ENCODE data around the gene UBALD2.
"Not testable (repeated sequence)": the region's sequence is repeated elsewhere in the genome, so short reads cannot be mapped to it uniquely, and the experiment has no call there.

Gene UBALD2

GRCh38 chr17:76265624-76266243 is 586 bp downstream of the UBALD2 start:
- DNase-seq (ENCODE audit: low spot score), result peak; percentile 50

- DNase-seq (ENCODE audit: low spot score), result no peak
Measured at GRCh38 chr17:76266244-76266938, 1.2 kb downstream of the UBALD2 start.

- no peak for DNase-seq (ENCODE audit: low spot score)
Measured at GRCh38 chr17:76267051-76267576, 2.0 kb downstream of the UBALD2 start.

- DNase-seq (ENCODE audit: low spot score), result not testable (repeated sequence)
Measured at GRCh38 chr17:76267581-76268001, 2.4 kb downstream of the UBALD2 start.

- DNase-seq (ENCODE audit: low spot score), result peak; percentile 77
Measured at GRCh38 chr17:76268015-76268749, 3.0 kb downstream of the UBALD2 start.

- no peak for DNase-seq (ENCODE audit: low spot score)
Measured at GRCh38 chr17:76268991-76269981, 4.1 kb downstream of the UBALD2 start.

GRCh38 chr17:76270127-76270592 is 5.0 kb downstream of the UBALD2 start:
- DNase-seq (ENCODE audit: low spot score), result no peak

GRCh38 chr17:76270770-76271668 is 5.9 kb downstream of the UBALD2 start:
- no peak for DNase-seq (ENCODE audit: low spot score)

GRCh38 chr17:76271669-76272540 is 6.8 kb downstream of the UBALD2 start:
- no peak for DNase-seq (ENCODE audit: low spot score)

- no peak for DNase-seq (ENCODE audit: low spot score)
Measured at GRCh38 chr17:76272541-76273444, 7.6 kb downstream of the UBALD2 start.

GRCh38 chr17:76273445-76274111 is 8.4 kb downstream of the UBALD2 start:
- DNase-seq (ENCODE audit: low spot score), result no peak

GRCh38 chr17:76274112-76274956 is 9.2 kb downstream of the UBALD2 start:
- no peak for DNase-seq (ENCODE audit: low spot score)

- no peak for DNase-seq (ENCODE audit: low spot score)
Measured at GRCh38 chr17:76275382-76276068, 10.4 kb downstream of the UBALD2 start.

- DNase-seq (ENCODE audit: low spot score), result no peak
Measured at GRCh38 chr17:76276069-76276431, 10.9 kb downstream of the UBALD2 start.

GRCh38 chr17:76276461-76277299 is 11.5 kb downstream of the UBALD2 start:
- DNase-seq (ENCODE audit: low spot score), result peak; percentile 84
